ENCODE data around the gene DNAH12.
"Not testable (repeated sequence)": the region's sequence is repeated elsewhere in the genome, so short reads cannot be mapped to it uniquely, and the experiment has no call there.

The DNAH12 gene

DNA sequence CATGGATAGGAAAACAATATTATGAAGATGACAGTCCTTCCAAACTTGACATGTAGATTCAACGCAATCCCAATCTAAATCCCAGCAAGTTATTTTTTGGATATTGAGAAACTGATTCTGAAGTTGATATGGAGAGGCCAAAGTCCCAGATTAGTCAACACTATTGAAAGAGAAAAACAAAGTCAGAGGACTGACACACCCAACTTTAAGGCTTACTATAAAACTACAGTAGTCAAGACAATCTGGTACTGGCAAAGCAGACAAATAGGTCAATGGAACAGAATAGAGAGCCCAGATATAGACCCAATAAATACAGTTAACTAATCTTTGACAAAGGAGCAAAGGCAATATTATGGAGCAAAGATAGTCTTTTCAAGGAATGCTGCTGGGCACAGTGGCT, 132.4 kb downstream of the DNAH12 start:
- no peak for FAIRE-seq

DNA sequence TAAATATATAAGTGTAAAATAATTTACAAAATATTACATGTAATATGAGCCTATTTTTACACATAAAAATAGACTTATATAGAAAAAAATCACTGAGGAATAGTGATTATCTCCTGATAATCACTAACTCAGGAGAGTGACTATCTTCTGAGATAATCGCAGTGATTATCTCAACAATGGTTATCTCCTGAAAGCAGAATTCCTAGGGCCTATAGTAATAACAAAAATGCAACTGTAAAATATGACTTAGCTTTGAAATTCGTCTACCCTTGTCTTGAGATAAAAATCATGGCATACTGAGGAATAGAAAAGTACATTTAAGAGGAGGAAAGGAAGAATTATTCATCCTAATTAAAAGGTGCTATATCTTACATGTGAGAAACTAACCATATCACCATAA, 134.7 kb downstream of the DNAH12 start:
- FAIRE-seq: no peak

DNA sequence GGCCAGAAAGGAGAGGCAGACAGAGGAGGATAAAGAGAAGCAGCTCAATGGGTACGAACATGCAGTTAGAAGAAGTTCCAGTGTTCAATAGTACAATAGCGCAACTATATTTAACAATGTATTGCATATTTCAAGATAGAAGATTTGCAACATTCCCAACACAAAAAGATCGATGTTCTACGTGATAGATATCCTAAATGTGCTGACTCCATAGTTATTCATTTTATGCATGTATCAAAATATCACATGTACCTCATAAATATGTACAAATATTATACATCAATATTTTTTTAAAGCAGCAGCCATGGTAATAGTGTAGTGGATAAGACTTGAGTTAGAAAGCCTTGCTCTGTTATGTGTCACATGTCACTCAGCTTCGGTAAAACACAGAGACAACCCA, 141.5 kb downstream of the DNAH12 start:
- FAIRE-seq: no peak

DNA sequence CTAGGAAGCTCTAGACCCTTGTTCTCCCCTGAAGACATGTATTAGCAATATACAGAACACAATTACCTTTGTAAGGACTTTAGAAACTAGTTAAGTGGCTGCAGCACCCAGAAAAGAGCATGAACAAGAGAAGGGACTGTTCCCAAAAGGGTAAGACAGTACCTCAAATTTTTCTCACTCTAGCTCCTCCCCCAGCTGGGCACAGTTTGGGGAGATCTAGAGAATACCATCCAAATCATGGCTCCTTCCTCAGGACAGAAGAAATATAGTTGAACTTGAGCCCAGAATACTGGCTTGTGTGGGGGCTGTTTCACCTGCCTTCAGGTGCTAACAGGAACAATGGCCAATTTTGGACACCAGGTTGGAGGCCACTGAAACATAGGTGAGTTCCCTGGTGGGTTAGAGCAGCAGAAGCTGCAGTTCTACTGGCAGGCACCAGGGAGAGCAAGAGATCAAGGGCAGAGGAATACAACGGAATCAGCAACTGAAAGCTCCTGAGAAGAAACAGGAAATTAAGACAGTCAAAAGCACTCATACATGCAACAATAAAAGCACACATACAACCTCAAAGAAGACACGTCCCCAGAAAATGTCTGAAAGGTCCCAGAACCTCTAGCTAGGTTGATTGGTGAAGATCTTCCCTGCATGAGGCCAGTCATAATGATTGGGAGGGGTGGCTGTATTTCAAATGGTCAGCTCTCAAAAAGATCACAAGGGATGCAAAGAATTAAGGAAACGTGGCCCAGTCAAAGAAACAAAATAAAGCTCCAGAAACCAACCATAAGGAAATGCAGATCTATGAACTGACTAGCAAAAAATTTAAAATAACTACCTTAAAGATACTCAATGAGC, 146.7 kb downstream of the DNAH12 start:
- no peak for FAIRE-seq

DNA sequence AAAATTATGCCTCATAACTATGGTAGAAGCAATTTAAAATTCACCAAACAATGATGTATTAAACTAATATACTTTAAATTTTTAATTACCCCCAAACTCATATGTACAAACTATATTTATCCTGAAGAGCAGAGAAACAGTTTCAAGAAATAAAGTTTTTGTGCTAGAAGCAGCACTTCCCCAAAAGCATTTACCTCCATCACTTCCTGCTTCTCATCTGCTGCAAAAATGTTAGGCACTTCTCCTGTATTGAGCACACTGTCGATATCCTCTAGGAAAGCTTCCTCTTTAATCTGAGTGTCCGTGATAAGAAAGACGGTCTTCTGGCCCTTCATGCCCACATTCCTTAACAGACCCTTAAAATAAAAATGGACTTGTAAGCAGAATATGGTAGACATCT, 150.2 kb downstream of the DNAH12 start:
- FAIRE-seq: no peak

DNA sequence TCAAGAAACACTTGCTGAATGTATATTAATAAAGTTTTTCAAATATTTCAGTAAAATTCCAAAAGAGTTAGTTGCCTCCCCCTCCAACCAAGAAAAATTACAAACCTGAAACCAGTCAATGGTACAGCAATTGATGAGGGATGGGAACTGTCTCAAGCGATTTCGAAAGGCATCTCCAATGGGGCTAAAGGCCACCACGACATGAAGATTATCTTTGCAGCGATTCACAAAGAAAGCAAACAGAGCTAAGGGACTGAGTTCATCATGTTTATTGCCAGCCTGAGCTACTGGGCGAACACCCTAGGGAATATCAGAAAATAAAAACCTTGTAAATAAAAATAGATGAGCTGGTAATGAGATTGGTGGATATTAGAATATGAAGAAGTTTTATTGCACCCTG, 152.4 kb downstream of the DNAH12 start:
- no peak for FAIRE-seq

DNA sequence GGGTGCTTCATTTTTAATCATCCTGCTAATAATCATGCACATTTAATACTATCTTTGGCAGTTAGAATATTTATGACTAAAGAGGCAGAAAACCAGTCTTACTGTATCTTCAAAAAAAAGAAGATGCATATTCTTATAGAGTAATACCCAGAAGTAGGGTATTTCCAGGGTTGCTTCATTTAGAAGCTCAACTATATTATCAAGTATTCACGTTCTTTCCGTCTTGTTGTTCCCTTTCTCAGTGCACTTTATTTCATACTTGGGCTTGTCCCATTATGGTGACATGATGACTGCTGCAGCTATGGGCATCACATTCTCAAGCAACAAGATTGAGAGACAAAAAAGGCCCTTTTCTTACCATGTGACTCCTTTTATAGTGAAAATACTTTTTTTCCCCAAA, 154.9 kb downstream of the DNAH12 start:
- no peak for FAIRE-seq

DNA sequence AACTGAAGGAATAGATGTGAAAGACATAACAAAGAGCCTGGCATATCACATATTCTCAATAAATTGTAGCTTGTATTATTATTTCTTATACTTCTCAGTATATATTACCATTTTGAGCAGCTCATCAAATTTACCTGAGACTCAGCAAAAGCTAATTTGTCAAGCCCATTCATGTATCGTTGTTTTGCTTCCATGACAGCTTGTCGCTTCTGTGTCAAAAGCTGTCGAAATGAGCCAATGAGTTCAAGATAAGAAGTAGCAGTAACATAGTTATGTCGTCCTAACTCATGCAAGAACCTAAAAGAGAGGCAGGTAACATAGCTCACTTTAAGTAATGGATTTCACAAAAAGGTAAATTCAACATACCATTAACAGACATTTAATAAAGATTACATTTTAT, 157.8 kb downstream of the DNAH12 start:
- no peak for FAIRE-seq

DNA sequence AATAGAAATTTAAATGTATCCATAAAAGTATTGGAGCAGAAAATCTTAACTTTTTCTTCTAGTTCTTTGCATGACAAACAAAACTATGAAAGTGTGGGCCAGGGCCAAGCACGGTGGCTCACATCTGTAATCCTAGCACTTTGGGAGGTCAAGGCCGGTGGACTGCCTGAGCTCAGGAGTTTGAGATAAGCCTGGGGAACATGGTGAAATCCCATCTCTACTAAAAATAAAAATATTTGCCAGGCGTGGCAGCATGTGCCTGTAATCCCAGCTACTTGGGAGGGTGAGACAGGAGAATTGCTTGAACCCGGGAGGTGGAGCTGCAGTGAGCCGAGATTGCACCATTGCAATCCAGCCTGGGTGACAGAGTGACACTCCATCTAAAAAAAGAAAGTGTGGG, 158.6 kb downstream of the DNAH12 start:
- FAIRE-seq: no peak

DNA sequence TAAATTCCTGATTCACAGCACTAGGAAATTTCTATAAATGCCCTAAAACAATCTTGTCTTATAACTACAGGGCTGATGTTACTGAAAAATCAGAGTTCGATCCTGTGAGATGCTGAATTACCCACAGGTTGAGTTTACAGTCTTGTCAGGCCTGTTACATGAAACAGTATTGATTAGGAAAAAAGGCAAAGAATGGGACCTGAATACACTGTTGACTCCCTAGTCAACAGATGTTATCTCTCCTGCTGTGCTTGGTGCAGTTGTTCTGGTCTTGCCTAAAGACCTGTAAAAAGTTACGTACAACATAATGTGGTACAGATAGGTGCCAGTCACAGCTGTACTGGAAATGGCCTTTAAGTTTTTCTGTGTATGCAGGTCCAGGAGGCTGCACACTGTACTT, 160.3 kb downstream of the DNAH12 start:
- FAIRE-seq: no peak

DNA sequence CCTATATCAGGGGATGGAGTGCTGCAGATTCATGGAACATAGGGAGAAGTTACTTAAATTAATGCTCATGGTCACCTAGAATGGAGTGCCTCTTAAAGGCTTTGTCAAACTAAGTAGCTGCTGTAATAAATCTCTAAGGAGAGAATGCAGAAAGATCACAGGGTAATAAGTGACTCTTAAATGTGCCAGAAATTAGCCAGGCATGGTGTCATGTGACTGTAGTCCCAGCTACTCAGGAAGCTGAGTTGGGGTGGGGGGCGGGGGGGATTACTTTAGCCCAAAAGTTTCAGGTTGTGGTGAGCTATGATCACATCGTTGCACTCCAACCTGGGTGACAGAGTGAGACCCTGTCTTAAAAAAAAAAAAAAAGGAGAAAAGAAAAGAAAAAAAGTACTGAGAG, 160.7 kb downstream of the DNAH12 start:
- FAIRE-seq: no peak

DNA sequence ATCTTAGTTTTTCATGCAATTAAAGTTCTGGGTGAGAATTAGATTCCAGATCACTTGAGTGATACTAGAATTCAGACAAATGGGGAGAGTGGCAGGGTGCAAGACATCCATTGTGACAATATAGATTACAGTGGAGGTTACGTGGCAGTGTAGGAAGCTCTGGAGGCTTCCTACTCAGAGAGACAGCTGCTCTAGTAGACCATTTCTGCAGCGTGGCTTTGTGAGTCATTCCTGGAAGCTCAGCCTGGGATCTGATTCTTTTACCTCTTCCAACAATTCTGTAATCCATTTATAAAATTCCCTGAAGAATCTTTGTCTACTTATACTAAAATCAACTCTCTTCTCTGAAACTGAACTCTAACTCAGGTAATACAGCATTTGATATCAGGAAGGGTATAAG, 161.2 kb downstream of the DNAH12 start:
- FAIRE-seq: no peak

DNA sequence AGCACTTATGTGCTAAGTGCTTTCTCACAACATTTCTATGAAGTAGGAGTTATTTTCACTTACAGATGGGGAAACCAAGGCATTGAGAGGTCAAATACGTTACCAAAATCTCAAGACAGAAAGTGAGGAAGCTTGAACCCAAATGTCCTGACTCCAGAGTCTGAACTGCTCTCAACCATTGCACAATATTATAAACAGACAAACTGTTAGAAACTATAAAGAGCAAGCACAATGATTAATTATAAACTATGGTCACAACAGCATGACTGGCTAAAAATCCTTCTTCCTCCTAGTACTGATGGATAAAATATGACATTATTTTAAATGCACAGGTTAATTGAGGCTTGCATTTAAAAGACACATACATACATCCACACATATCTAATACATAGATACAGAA, 173.8 kb downstream of the DNAH12 start:
- FAIRE-seq: no peak

DNA sequence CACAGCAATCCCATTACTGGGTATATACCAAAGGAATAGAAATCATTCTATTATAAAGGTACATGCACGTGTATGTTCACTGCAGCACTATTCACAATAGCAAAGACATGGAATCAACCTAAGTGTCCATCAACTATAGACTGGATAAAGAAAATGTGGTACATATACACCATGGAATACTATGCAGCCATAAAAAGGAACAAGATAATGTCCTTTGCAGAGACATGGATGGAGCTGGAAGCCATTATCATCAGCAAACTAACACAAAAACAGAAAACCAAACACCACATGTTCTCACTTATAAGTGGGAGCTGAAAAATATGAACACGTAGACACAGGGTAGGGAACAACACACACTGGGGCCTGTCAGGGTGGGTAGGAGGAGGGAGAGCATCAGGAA, 179.1 kb downstream of the DNAH12 start:
- FAIRE-seq: not testable (repeated sequence)

DNA sequence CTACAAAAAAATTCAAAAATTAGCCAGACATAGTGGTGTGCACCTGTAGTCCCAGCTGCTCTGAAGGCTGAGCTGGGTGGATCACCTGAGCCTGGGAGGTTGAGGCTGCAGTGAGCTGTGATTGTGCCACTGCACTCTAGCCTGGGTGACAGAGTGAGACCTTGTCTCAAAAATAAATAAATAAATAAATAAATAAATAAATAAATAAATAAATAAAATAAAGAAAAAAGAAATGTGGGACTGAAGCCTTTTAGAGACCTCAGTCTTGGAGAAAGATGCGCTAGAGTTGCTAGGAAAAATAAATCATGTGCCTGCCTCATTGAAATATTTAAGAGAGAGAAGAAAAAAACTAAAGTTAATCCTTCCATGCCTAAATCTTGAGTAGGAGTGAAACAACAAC, 187.9 kb downstream of the DNAH12 start:
- not testable (repeated sequence) for FAIRE-seq

DNA sequence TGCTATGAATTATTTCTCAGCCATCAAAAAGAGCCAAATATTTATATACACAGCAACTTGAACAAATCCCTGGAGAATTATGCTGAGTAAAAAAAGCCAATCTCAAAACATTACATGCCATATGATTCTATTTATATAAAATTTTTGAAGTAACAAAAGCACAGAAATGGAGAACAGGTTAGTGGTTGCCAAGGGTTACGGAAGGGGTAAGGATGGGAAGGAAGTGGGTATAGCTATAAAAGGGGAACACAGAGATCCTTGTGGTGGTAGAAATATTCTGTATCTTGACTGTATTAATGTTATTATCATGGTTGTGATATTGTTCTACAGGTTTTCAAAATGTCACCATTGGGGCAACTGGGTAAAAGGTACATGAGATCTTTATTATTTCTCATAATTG, 189.4 kb downstream of the DNAH12 start:
- FAIRE-seq: no peak

DNA sequence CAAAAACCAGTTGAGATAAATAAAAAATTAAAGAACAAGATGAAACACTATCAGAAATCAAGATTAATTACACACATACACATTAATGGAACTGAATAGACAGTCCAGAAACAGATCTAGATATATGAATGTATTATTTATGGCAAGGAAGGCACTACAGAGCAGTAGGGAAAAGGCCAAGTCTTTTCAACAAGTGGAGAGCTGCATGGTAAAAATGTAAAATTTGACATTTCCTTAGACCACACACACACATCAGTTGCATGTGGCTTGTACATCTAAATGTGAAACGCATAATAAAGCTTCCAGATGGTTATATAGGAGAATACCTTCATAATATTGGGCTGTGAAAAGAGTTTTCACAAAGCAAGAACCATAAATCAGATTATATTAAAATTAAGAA, 193.9 kb downstream of the DNAH12 start:
- no peak for FAIRE-seq

DNA sequence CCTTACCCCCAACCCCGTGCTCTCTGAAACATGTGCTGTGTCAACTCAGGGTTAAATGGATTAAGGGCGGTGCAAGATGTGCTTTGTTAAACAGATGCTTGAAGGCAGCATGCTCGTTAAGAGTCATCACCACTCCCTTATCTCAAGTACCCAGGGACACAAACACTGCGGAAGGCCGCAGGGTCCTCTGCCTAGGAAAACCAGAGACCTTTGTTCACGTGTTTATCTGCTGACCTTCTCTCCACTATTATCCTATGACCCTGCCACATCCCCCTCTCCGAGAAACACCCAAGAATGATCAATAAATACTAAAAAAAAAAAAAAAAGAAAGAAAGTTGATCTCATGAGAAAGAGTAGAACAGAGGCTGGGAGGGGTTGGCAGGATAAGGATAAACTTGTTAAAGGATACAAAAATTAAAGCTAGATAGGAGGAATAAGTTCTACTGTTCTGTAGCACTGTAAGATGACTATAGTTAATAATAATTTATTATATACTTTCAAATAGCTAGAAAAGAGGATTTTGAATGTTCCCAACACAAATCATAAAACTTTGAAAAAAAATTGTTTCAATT, 205.0 kb downstream of the DNAH12 start:
- not testable (repeated sequence) for FAIRE-seq

DNA sequence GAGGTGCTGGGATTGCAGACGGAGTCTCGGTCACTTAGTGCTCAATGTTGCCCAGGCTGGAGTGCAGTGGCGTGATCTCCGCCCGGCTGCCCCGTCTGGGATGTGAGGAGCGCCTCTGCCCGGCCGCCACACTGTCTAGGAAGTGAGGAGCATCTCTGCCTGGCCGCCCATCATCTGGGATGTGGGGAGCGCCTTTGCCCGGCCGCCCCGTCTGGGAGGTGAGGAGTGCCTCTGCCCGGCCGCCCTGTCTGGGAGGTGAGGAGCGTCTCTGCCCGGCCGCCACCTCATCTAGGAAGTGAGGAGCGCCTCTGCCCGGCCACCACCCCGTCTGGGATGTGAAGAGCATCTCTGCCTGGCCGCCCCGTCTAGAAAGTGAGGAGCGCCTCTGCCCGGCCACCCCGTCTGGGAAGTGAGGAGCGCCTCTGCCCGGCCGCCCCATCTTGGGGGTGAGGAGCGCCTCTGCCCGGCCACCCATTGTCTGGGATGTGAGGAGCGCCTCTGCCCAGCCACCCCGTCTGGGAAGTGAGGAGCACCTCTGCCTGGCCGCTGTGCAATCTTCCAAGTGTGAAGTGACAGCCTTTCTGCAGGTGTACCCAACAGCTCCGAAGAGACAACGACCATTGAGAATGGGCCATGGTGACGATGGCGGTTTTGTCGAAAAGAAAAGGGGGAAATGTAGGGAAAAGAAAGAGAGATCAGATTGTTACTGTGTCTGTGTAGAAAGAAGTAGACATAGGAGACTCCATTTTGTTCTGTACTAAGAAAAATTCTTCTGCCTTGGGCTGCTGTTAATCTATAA, 205.7 kb downstream of the DNAH12 start:
- FAIRE-seq: not testable (repeated sequence)

DNA sequence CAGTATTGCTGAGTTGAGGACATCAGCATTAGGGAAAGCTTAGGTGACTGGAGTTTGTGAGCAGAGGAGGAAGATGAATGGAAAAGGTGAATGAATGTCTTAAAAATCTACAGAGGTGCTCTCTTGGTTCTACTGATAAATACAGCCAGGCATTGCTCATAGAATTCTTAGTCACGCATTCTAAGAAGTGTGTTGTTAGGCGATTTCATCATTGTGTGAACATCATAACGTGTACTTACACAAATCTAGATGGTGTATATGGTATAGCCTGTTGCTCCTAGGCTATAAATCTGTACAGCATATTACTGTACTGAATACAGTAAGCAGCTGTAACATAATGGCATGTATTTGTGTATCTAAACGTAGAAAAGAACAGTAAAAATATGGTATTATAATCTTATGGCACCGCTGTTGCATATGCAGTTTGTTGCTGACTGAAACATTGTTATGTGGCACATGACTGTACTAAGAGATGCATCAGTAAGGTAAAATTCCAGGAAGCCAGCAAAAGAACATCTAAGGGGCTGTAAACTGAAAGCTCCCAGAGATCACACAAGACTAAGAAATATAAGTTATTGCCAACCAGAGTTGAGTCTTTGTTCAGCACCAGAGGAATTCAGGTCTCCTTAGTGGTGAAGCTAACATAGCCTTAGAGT, 208.7 kb downstream of the DNAH12 start:
- no peak for FAIRE-seq

DNA sequence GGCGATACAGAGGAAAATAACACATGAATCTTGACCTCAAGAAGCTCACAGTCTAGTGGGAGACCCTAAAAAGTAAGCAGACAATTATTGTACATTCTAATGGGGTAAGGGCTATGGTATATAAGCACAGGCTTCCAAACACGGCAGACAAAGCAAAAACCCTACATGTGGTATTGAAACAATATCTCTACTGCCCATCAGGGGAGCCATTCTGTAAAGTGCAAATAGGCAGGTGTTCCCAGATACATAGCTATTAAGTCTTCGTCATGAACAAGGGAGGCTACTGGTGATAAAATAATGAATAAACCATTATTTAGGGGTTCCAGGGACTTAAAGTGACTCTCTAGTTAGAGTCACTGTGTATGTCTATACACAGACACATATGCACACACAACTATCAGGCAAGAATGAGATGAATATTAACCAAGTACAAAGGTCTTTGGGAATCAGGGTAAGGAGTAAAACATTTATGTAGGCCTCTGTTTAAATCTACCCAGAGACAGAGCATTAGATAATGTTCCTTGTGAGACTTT, 213.0 kb downstream of the DNAH12 start:
- no peak for FAIRE-seq

DNA sequence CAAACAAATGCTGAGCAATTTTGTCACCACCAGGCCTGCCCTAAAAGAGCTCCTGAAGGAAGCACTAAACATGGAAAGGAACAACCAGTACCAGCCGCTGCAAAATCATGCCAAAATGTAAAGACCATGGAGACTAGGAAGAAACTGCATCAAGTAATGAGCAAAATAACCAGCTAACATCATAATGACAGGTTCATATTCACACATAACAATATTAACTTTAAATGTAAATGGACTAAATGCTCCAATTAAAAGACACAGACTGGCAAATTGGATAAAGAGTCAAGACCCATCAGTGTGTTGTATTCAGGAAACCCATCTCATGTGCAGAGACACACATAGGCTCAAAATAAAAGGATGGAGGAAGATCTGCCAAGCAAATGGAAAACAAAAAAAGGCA, 217.6 kb downstream of the DNAH12 start:
- FAIRE-seq: not testable (repeated sequence)

DNA sequence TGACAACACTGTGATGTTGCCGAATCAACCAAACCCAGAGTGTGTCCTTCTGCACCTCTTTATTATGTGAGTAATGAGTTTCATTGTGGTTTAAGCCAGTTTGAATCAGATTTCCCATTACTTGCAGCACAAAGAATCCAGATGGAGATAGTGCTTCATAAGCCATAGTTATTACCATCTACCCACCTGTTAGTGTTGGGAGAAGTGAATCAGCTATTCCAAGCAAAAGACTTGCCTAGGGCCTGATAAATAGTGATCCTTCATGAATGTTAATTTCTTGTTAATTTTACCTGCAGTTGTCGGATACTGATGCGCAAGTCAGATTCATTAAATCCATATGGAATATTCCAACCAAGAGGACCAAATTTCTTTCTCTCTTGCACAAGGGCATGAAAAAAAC, 229.9 kb downstream of the DNAH12 start:
- no peak for FAIRE-seq
